Iris pigment epithelial cell (primary cell): ENCODE measurements around the gene ZNRF3.
"Not testable (repeated sequence)": the region's sequence is repeated elsewhere in the genome, so short reads cannot be mapped to it uniquely, and the experiment has no call there.

Source experiments
- DNase-seq: peaks from one replicate; pipeline ENCODE4 v3.0.0-alpha.2; 2011; ENCODE audit warnings: low read depth

The ZNRF3 gene

GRCh38 chr22:28882878-28883656 is at the start of gene ZNRF3:
ZNRF3 (plus strand) TSS chr22:28883572; CDS start chr22:28883767, 195 bp downstream.
- DNase-seq = peak; percentile 93

GRCh38 chr22:28835630-28836189 is 47.7 kb upstream of the ZNRF3 start:
- DNase-seq = no peak

DNA sequence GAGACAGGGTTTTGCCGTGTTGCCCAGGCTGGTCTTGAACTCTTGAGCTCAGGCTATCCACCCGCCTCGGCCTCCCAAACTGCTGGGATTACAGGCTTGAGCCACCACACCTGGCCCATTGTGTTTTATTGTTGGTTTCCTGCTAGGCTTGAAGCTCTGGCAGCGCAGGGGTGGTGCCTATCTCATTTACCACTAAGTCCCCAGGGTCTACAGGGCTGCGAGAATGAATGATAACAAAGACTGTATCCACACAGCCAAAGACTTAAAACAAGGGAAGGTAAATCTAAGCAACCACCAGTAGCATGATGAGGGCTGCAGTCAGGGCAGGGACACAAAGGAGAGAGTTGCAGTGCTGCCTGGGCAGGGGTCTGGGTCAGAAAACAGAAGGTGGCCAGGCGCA is 45.7 kb upstream of the ZNRF3 start:
- no peak for DNase-seq

- no peak for DNase-seq
Measured at GRCh38 chr22:28838971-28839370, 44.4 kb upstream of the ZNRF3 start.

DNA sequence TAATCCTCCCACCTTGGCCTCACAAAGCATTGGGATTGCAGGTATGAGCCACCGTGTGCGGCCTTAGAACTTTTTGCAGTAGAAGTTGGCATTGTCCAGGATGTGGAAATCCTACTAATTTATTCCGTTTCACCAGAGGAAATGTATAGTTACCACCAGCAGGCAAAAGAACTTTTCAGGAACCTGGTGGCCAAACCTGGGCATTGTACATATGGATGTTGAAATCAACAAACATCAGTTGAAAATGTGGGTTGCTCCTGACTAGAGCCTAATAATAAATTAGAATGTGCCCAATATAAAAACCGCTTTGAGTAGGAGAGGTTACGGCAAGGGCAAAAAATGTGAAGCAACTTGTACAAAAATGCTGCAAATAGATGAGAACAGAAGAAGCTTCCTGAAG is 42.3 kb upstream of the ZNRF3 start:
- no peak for DNase-seq

GRCh38 chr22:28843633-28844032 is 39.7 kb upstream of the ZNRF3 start:
- no peak for DNase-seq

GRCh38 chr22:28844277-28844676 is 39.1 kb upstream of the ZNRF3 start:
- not testable (repeated sequence) for DNase-seq

GRCh38 chr22:28846994-28847393 is 36.4 kb upstream of the ZNRF3 start:
- no peak for DNase-seq

GRCh38 chr22:28855355-28856094 is 27.8 kb upstream of the ZNRF3 start:
- DNase-seq = peak; percentile 74

DNA sequence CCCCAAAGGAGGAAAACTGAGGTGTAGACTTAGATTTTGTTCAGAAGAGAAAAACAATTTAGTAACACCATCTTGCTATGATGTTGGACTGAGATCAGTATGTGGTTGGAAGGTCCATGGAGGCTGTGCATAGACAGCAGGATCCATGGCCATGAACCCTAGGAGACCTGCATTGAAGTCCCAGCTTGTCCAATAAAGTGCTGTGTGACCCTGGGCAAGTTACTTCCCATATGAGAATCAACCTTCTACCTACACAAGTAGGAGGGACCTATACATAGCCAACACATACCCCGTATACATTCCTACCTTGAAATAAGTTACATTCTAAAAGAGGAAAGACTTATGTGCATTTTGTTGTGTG is 27.3 kb upstream of the ZNRF3 start:
- no peak for DNase-seq

DNA sequence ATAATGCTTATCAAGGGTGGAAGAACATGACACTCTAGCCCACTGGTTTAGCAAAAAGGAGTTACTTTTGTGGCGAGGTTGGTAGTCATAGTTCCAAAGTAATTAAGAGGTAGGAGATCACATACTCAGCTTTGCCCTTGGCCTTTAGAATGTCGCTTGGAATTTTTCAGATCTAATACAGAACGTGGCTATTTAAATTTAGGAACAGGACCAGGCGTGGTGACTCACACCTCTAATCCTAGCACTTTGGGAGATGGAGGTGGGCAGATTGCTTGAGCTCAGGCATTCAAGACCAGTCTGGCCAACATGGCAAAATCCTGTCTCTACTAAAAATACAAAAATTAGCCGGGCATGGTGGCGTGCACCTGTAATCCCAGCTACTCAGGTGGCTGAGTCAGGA is 26.1 kb upstream of the ZNRF3 start:
- no peak for DNase-seq

GRCh38 chr22:28864878-28865596 is 18.3 kb upstream of the ZNRF3 start:
- no peak for DNase-seq

DNA sequence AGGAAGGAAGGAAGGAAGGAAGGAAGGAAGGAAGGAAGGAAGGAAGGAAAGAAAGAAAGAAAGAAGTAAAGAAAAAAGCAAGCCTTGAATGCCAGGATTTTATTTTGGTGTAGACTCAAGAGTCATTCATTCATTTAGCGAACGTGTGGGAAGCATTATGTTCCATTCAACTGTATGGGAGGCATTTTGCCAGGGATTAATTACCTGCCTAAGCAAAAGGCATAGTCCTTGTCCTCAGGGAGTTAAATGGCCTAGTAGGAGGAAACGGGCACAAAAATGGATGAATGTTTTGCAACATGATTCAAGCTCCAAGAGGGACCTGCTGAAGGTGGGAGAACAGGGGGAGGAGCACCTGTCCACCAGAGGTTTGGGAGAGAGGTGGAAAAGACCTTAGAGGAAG is 16.2 kb upstream of the ZNRF3 start:
- DNase-seq = no peak

DNA sequence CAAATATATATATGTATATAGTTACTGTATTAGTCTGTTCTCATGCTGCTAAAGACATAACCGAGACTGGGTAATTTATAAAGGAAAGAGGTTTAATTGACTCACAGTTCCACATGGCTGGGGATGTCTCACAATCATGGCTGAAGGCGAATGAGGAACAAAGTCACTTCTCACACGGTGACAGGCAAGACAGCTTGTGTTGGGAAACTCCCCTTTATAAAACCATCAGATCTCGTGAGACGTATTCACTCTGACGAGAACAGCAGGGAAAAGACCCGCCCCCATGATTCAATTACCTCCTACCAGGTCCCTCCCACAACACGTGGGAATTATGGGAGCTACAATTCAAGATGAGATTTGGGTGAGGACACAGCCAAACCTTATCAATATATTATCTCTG is 15.0 kb upstream of the ZNRF3 start:
- DNase-seq = not testable (repeated sequence)

- no peak for DNase-seq
Measured at GRCh38 chr22:28869736-28870135, 13.6 kb upstream of the ZNRF3 start.

DNA sequence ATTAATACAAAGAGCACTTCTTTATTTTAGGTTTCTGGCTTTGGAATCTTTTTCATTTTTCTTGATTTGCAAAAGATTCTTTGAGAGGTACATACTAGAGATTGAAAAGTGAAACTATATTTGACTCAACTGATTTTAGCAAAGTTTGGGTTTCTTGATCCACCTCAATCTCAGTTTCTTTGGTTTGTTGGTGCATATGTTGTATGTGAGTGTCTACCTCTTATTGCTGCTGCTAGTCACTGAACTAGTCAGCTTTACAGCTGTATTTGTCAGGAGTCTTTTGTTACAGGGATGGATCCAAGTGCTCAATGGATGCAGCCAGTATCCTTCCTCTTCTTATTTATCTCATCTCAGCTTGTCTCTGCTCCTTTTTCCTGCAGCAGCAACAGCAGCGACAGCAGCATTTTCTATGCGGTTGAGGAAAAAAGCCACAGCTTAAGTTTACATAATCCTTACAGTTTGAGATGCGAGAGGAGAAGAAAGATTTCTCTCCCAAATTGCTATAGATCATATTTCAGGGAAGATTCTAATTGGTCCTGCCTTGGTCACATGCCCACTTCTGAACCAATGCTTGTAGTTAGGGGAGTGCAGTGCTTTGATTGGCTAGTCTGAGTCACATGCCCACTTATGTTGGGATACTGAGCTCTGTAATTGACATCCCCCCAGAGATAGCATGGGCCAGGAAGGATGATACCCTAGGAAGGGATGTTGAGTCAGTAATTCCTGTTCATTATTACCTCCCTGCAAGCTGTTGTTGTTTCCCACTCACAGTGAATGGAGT is 10.0 kb upstream of the ZNRF3 start:
- no peak for DNase-seq

DNA sequence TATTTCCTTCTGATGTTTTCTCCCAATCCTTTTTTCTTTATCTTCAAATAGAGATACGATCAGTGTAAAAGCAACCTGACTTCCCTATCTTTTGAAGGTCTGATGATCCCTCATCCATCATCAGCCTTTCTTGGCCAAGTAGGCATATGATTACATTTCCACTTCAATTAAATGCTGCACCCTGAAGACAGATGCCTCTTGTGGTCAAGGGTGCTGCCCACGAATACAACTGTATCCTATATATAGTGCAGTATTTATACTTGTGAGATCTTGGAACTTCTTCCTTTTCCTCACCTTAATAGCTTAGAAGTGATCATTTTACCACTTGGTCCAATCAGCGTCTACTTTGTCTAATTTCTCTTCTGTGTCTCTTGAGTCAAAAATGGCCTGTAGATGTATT is 9.3 kb upstream of the ZNRF3 start:
- DNase-seq = no peak

- DNase-seq = no peak
Measured at GRCh38 chr22:28874811-28875320, 8.5 kb upstream of the ZNRF3 start.

DNA sequence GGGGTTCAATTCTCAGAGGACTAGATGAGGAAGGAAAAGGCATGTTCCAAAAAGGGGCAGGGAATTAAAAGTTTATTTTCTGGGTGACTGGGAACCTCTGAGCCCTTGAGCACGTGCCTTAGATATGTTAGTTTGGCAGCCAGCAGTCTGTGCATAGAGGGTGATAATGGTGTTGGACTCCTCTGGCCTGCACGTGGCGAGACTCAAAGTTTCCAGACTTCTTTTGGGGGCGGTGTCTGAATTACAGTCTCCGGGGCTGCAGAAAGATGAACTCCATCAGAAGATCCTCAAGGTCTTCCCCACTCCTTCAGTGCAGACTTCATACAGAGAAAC is 861 bp upstream of the ZNRF3 start:
- peak; percentile 21 for DNase-seq

- no peak for DNase-seq
Measured at GRCh38 chr22:28883657-28883916, 215 bp downstream of the ZNRF3 start.

GRCh38 chr22:28883917-28884746 is 760 bp downstream of the ZNRF3 start:
- peak; percentile 55 for DNase-seq
